ENCODE measurements around the gene TTC6.
"Not testable (repeated sequence)": the region's sequence is repeated elsewhere in the genome, so short reads cannot be mapped to it uniquely, and the experiment has no call there.

- not testable (repeated sequence) for TF ChIP-seq GABPA (IDR thresholded peaks at IDR 0.05; ENCODE audit: low read depth); CTCF (IDR thresholded peaks at IDR 0.05; ENCODE audit: insufficient read depth, low read length); POLR2AphosphoS5 (IDR thresholded peaks at IDR 0.05; ENCODE audit: low read depth)
Observed at GRCh38 chr14:37555596-37555995, 39.8 kb upstream of the TTC6 start.
